DND-41 (cell line): ENCODE data around the gene PDIA5.

ENCODE experiments used
- ATAC-seq: fragments of 200-7000 bp; cut with Tn5 transposase; 3 replicates; pipeline ENCODE4 v1.9.1; 2021; ENCODE audit warnings: low read depth; ENCODE audit not compliant: insufficient read depth
- DNase-seq: peaks from one replicate; pipeline ENCODE4 v3.0.0-alpha.2; 2020
- H2AFZ ChIP-seq: 2 replicates; pipeline ENCODE4 v1.6.0; 2012; ENCODE audit warnings: low read depth, low read length
- H3K27ac ChIP-seq: 2 replicates; pipeline ENCODE4 v1.5.1; 2012; ENCODE audit warnings: low read length, inconsistent platforms
- H3K27me3 ChIP-seq: fragments of 200-600 bp; sonication (generic); 2 replicates; pipeline ENCODE4 v1.6.0; 2012; ENCODE audit warnings: low read length, mild to moderate bottlenecking, inconsistent platforms; ENCODE audit not compliant: insufficient read depth, poor library complexity
- H3K36me3 ChIP-seq: 2 replicates; pipeline ENCODE4 v1.5.1; 2012; ENCODE audit warnings: low read length, inconsistent platforms; ENCODE audit not compliant: insufficient read depth
- H3K4me1 ChIP-seq: 2 replicates; pipeline ENCODE4 v1.5.1; 2012; ENCODE audit warnings: mild to moderate bottlenecking, low read length; ENCODE audit not compliant: insufficient read depth
- H3K4me2 ChIP-seq: 2 replicates; pipeline ENCODE4 v1.6.0; 2012; ENCODE audit warnings: mild to moderate bottlenecking, moderate library complexity, low read length, inconsistent platforms; ENCODE audit not compliant: insufficient read depth
- H3K4me3 ChIP-seq, 2 experiments: fragments of 200-600 bp in 1 of 2; shearing (Covaris generic) in 1 of 2; 2 replicates each; pipeline ENCODE4 v1.5.1; 2012 to 2016; ENCODE audit warnings: inconsistent platforms in 2 of 2, low read length in 2 of 2, mild to moderate bottlenecking in 2 of 2, low read depth in 1 of 2, moderate library complexity in 1 of 2
- H3K79me2 ChIP-seq: 2 replicates; pipeline ENCODE4 v1.6.0; 2012; ENCODE audit warnings: low read length, inconsistent platforms; ENCODE audit not compliant: insufficient read depth
- H3K9ac ChIP-seq: 2 replicates; pipeline ENCODE4 v1.6.0; 2012; ENCODE audit warnings: low read depth, mild to moderate bottlenecking, inconsistent platforms, low read length, moderate library complexity
- H3K9me3 ChIP-seq: 2 replicates; pipeline ENCODE4 v1.5.1; 2012; ENCODE audit warnings: low read length, moderate library complexity, mild to moderate bottlenecking, inconsistent platforms; ENCODE audit not compliant: insufficient read depth, severe bottlenecking
- H4K20me1 ChIP-seq: 2 replicates; pipeline ENCODE4 v1.6.0; 2012; ENCODE audit warnings: low read length; ENCODE audit not compliant: insufficient read depth
- CTCF ChIP-seq: IDR thresholded peaks from 2 replicates; pipeline ENCODE4 v1.5.1; 2012; ENCODE audit warnings: borderline replicate concordance, low read length, moderate library complexity, mild to moderate bottlenecking; ENCODE audit not compliant: poor library complexity, severe bottlenecking; ENCODE audit errors: extremely low read depth
- EZH2 ChIP-seq: IDR thresholded peaks from 3 replicates; pipeline ENCODE4 v1.6.1; 2012; ENCODE audit warnings: borderline replicate concordance, low read depth, mild to moderate bottlenecking, moderate library complexity, low read length, inconsistent platforms; ENCODE audit not compliant: severe bottlenecking

PDIA5 gene

GRCh38 chr3:123036352-123037014 is 30.3 kb upstream of the PDIA5 start:
- Histone ChIP-seq H3K9ac (no peak overlapping the region), H2AFZ (no peak overlapping the region), H3K9me3 (no peaks in the 10 kb centered on the region), H3K27me3 (peaks cover 36% of the 10 kb centered on the region), H4K20me1 (no peaks in the 10 kb centered on the region), H3K4me1 (no peaks in the 10 kb centered on the region), H3K4me3 (no peak overlapping the region), H3K79me2 (no peaks in the 10 kb centered on the region), H3K27ac (no peak overlapping the region), H3K36me3 (no peaks in the 10 kb centered on the region), H3K4me2 (no peak overlapping the region)
- no peak for DNase-seq
- ATAC-seq, result no peak
- TF ChIP-seq EZH2 (no peak), CTCF (no peak)

DNA sequence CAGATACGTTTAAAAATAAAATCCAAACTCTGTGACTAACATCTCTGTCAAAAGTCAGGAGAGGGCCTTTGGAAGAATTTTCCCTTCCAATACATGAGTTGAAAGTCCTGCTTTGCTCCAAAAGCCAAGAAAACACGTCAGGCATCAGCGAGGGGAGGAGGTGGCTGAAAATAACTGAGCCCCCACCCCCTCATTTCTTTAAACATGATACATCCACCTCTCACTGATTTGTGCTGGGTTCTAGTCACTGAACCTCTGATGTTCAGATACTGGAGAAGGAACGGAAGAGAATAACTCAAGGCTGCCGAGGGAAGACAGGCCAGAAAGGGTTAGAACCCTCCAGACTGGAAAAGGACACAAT is 29.8 kb upstream of the PDIA5 start:
- Histone ChIP-seq H3K79me2 (no peaks in the 10 kb centered on the region), H3K4me1 (no peaks in the 10 kb centered on the region), H4K20me1 (no peaks in the 10 kb centered on the region), H3K27ac (no peak overlapping the region), H3K27me3 (peaks cover 31% of the 10 kb centered on the region), H3K9me3 (no peaks in the 10 kb centered on the region), H3K9ac (no peak overlapping the region), H3K36me3 (no peaks in the 10 kb centered on the region), H3K4me2 (no peak overlapping the region), H3K4me3 (no peak overlapping the region), H2AFZ (no peak overlapping the region)
- no peak for DNase-seq
- TF ChIP-seq CTCF, result no peak
- TF ChIP-seq EZH2, result no peak
- ATAC-seq, result no peak

GRCh38 chr3:123038751-123039150 is 28.1 kb upstream of the PDIA5 start:
- Histone ChIP-seq H3K36me3 (no peaks in the 10 kb centered on the region), H4K20me1 (no peaks in the 10 kb centered on the region), H3K9ac (no peak overlapping the region), H3K9me3 (no peaks in the 10 kb centered on the region), H3K27ac (no peak overlapping the region), H3K79me2 (no peaks in the 10 kb centered on the region), H3K4me2 (no peak overlapping the region), H3K4me1 (no peaks in the 10 kb centered on the region), H3K27me3 (peaks cover 22% of the 10 kb centered on the region), H2AFZ (no peak overlapping the region), H3K4me3 (no peak overlapping the region)
- no peak for ATAC-seq
- DNase-seq, result no peak
- TF ChIP-seq CTCF, result no peak
- TF ChIP-seq EZH2, result no peak
